Keratinocyte (primary cell): ENCODE data around the gene CNOT6. TPM values are rescaled to one million over a fixed set of nuclear protein-coding genes. Genes with fewer than 3 reads are reported as not detected.

Experiments used
- DNase-seq: peaks from one replicate; pipeline ENCODE4 v3.0.0-alpha.2; 2011; ENCODE audit warnings: low read depth, missing footprints, low spot score
- FAIRE-seq: peaks from 2 replicates; lab custom pipeline; 2011; peaks lifted over from hg19 to GRCh38; lab: Jason Lieb, UNC
- H2AFZ ChIP-seq: 2 replicates; pipeline ENCODE4 v1.6.0; 2012; ENCODE audit warnings: low read length, control low read depth, inconsistent platforms; ENCODE audit not compliant: control insufficient read depth
- H3K27ac ChIP-seq: 2 replicates; pipeline ENCODE4 v1.5.1; 2011; ENCODE audit warnings: low read length; ENCODE audit not compliant: control insufficient read depth, insufficient read depth
- H3K27me3 ChIP-seq: 3 replicates; pipeline ENCODE4 v1.6.0; 2011; ENCODE audit warnings: low read length; ENCODE audit not compliant: control insufficient read depth, insufficient read depth; ENCODE audit errors: extremely low read depth
- H3K36me3 ChIP-seq, 2 experiments: 2 replicates in 1 of 2; 3 replicates in 1 of 2; pipeline ENCODE4 v1.5.1; 2011; ENCODE audit warnings: low read length in 2 of 2, mild to moderate bottlenecking in 1 of 2; ENCODE audit not compliant: control insufficient read depth in 2 of 2, insufficient read depth in 2 of 2; ENCODE audit errors: extremely low read depth in 1 of 2
- H3K4me1 ChIP-seq: 3 replicates; pipeline ENCODE4 v1.5.1; 2011; ENCODE audit warnings: low read length; ENCODE audit not compliant: control insufficient read depth, insufficient read depth; ENCODE audit errors: extremely low read depth
- H3K4me2 ChIP-seq: 3 replicates; pipeline ENCODE4 v1.6.0; 2011; ENCODE audit warnings: low read depth, low read length; ENCODE audit not compliant: control insufficient read depth, insufficient read depth; ENCODE audit errors: extremely low read depth
- H3K4me3 ChIP-seq, 3 experiments: fragments of 200-600 bp in 1 of 3; sonication (generic) in 1 of 3; 2 replicates in 2 of 3; 3 replicates in 1 of 3; pipeline ENCODE4 v1.5.1; 2011 to 2016; ENCODE audit warnings: low read length in 3 of 3, mild to moderate bottlenecking in 3 of 3, control low read depth in 2 of 3, inconsistent platforms in 1 of 3, low read depth in 1 of 3, mixed read lengths in 1 of 3, mixed run types in 1 of 3, moderate library complexity in 1 of 3; ENCODE audit not compliant: control insufficient read depth in 2 of 3, insufficient read depth in 2 of 3; ENCODE audit errors: extremely low read depth in 1 of 3
- H3K79me2 ChIP-seq: 2 replicates; pipeline ENCODE4 v1.6.0; 2012; ENCODE audit warnings: low read length; ENCODE audit not compliant: control insufficient read depth, insufficient read depth
- H3K9ac ChIP-seq: 3 replicates; pipeline ENCODE4 v1.6.0; 2011; ENCODE audit warnings: low read length; ENCODE audit not compliant: control insufficient read depth, insufficient read depth; ENCODE audit errors: extremely low read depth
- H3K9me1 ChIP-seq: 3 replicates; pipeline ENCODE4 v1.6.0; 2011; ENCODE audit warnings: low read length; ENCODE audit not compliant: control insufficient read depth, insufficient read depth; ENCODE audit errors: extremely low read depth
- H3K9me3 ChIP-seq: 2 replicates; pipeline ENCODE4 v1.5.1; 2012; ENCODE audit warnings: low read depth, low read length; ENCODE audit not compliant: control insufficient read depth
- H4K20me1 ChIP-seq: 3 replicates; pipeline ENCODE4 v1.6.0; 2011; ENCODE audit warnings: low read length; ENCODE audit not compliant: control insufficient read depth, insufficient read depth; ENCODE audit errors: extremely low read depth
- EZH2 ChIP-seq: IDR thresholded peaks from one replicate; pipeline ENCODE4 v1.6.1; 2012; ENCODE audit warnings: inconsistent platforms, mild to moderate bottlenecking, low read length, moderate library complexity
- dilution Hi-C: fragments of 300-500 bp; cut with MboI; formaldehyde crosslinking; loops from one replicate; pipeline ENCODE4 v1.7.0; 2020; ENCODE audit warnings: low sequenced_read_pairs; ENCODE audit not compliant: extremely low pct_ligation_motif_present
- polyA plus RNA-seq, 5 experiments: library from polyadenylated mRNA; depleted of rRNA in 3 of 5; stranded (reverse) in 3 of 5; stranded (forward) in 1 of 5; unstranded in 1 of 5; fragments of >200 nt; gene quantifications; 1 replicate in 1 of 5; 2 replicates in 3 of 5; 3 replicates in 1 of 5; pipeline versions ENCODE4 v1.2.1 to v1.2.3, GENCODE V29; 2011 to 2012; ENCODE audit warnings: missing spikeins in 2 of 5, low read depth in 1 of 5, low replicate concordance in 1 of 5
- TF ChIP-seq, protein P1 (sequence below), 3 experiments: IDR thresholded peaks in 1 of 3; conservative IDR thresholded peaks in 1 of 3; optimal IDR thresholded peaks in 1 of 3; 2 replicates in 2 of 3; 3 replicates in 1 of 3; pipeline versions ENCODE3 to v1.5.1; 2011; ENCODE audit warnings: low read length in 3 of 3, mild to moderate bottlenecking in 3 of 3, moderate library complexity in 2 of 3, control low read depth in 1 of 3, inconsistent platforms in 1 of 3; ENCODE audit not compliant: insufficient read depth in 2 of 3; ENCODE audit errors: extremely low read depth in 1 of 3

Gene CNOT6
- polyA plus RNA-seq, 1 donor (not counting 4 experiments of a cell fraction or from before 2014, with no cell fraction given): 29.7 TPM

- no peak overlapping the region for H3K4me2 ChIP-seq
- dilution Hi-C loops: no loop called here
Measured at GRCh38 chr5:180492226-180492903, 1.8 kb upstream of the CNOT6 start.

GRCh38 chr5:180494510-180495181 is 467 bp downstream of the CNOT6 start:
- no peaks in the 10 kb centered on the region for H3K9me3 ChIP-seq
- no peak for TF ChIP-seq EZH2
- TF ChIP-seq, protein P1, sequence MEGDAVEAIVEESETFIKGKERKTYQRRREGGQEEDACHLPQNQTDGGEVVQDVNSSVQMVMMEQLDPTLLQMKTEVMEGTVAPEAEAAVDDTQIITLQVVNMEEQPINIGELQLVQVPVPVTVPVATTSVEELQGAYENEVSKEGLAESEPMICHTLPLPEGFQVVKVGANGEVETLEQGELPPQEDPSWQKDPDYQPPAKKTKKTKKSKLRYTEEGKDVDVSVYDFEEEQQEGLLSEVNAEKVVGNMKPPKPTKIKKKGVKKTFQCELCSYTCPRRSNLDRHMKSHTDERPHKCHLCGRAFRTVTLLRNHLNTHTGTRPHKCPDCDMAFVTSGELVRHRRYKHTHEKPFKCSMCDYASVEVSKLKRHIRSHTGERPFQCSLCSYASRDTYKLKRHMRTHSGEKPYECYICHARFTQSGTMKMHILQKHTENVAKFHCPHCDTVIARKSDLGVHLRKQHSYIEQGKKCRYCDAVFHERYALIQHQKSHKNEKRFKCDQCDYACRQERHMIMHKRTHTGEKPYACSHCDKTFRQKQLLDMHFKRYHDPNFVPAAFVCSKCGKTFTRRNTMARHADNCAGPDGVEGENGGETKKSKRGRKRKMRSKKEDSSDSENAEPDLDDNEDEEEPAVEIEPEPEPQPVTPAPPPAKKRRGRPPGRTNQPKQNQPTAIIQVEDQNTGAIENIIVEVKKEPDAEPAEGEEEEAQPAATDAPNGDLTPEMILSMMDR (optimal IDR thresholded peaks at IDR 0.05 in 1 of 3, IDR thresholded peaks at IDR 0.05 in 1 of 3, conservative IDR thresholded peaks at IDR 0.05 in 1 of 3; ENCODE audit: extremely low read depth in 1 of 3, insufficient read depth in 2 of 3, low read length in 3 of 3): peak in 1 of 3 experiments; percentile 6
- H3K4me3 ChIP-seq: peak overlapping the region; percentile 69 to 86 (median 70)
- no peak for DNase-seq
- peaks cover 3% of the 10 kb centered on the region for H3K9me1 ChIP-seq
- H3K9ac ChIP-seq: peak overlapping the region; percentile 88
- peaks cover 1 to 4% of the 10 kb centered on the region in 2 experiments for H3K36me3 ChIP-seq
- H2AFZ ChIP-seq: peak overlapping the region; percentile 72
- no peak for FAIRE-seq
- H4K20me1 ChIP-seq: no peaks in the 10 kb centered on the region
- H3K27ac ChIP-seq: peak overlapping the region; percentile 73
- peaks cover 25% of the 10 kb centered on the region for H3K4me1 ChIP-seq
- H3K27me3 ChIP-seq: no peaks in the 10 kb centered on the region
- dilution Hi-C loops: no loop called here
- peaks cover 50% of the 10 kb centered on the region for H3K79me2 ChIP-seq
- peak overlapping the region; percentile 84 for H3K4me2 ChIP-seq

More at GRCh38 chr5:180492226-180492903, 1.8 kb upstream of the CNOT6 start:
- Histone ChIP-seq H3K36me3 (peaks cover 0 to 1% of the 10 kb centered on the region in 2 experiments), H3K27ac (no peak overlapping the region), H3K9me1 (no peaks in the 10 kb centered on the region), H3K4me3 (no peak overlapping the region), H3K27me3 (no peaks in the 10 kb centered on the region), H3K4me1 (peaks cover 21% of the 10 kb centered on the region), H3K9ac (no peak overlapping the region), H2AFZ (no peak overlapping the region), H3K79me2 (peaks cover 29% of the 10 kb centered on the region), H4K20me1 (no peaks in the 10 kb centered on the region), H3K9me3 (no peaks in the 10 kb centered on the region)
- TF ChIP-seq, protein P1 (optimal IDR thresholded peaks at IDR 0.05 in 1 of 3, IDR thresholded peaks at IDR 0.05 in 1 of 3, conservative IDR thresholded peaks at IDR 0.05 in 1 of 3; ENCODE audit: extremely low read depth in 1 of 3, insufficient read depth in 2 of 3, low read length in 3 of 3): no peak
- no peak for TF ChIP-seq EZH2
- no peak for DNase-seq
- FAIRE-seq: no peak
